Fibroblast of villous mesenchyme (primary cell): Measurements from ENCODE around the gene FLT1. TPM values are rescaled to one million over a fixed set of nuclear protein-coding genes. Genes with fewer than 3 reads are reported as not detected.

ENCODE experiments used
- DNase-seq: peaks from one replicate; pipeline ENCODE4 v3.0.0-alpha.2; 2010; ENCODE audit warnings: low read depth
- H3K4me3 ChIP-seq: 2 replicates; pipeline ENCODE4 v1.5.1; 2011; ENCODE audit warnings: low read depth, mild to moderate bottlenecking, low read length
- total RNA-seq: library from RNA; depleted of rRNA; stranded (reverse); fragments of >200 nt; gene quantifications from 2 replicates; pipeline ENCODE4 v1.2.3, GENCODE V29; 2012
- TF ChIP-seq, protein P1 (sequence below): IDR thresholded peaks from 2 replicates; pipeline ENCODE4 v1.5.1; 2012; ENCODE audit warnings: low read depth, mild to moderate bottlenecking, low read length; ENCODE audit not compliant: insufficient read depth

FLT1 gene
- total RNA-seq, 1 donor, result 12.1 TPM

DNA sequence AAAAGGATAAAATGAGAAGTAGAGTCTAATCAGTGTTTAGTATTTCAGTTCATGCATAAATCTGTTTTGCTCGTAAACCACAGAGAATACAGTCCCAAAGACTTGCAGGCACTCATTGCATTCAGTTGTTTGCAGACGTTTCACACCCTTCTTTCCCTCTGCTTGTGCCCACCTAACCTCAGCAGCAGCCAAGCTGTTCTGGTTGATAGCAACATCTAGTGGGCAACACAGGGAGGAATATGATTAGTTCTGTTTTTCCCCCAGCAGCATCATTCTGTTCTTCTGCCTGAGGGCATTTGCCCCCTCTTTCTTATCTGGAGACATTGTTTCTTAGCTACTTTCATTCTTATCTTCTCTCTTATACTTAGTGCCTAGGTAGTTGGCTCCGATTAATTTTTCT, 221.0 kb downstream of the FLT1 start:
- no peak overlapping the region for H3K4me3 ChIP-seq
- no peak for DNase-seq
- TF ChIP-seq, protein P1, sequence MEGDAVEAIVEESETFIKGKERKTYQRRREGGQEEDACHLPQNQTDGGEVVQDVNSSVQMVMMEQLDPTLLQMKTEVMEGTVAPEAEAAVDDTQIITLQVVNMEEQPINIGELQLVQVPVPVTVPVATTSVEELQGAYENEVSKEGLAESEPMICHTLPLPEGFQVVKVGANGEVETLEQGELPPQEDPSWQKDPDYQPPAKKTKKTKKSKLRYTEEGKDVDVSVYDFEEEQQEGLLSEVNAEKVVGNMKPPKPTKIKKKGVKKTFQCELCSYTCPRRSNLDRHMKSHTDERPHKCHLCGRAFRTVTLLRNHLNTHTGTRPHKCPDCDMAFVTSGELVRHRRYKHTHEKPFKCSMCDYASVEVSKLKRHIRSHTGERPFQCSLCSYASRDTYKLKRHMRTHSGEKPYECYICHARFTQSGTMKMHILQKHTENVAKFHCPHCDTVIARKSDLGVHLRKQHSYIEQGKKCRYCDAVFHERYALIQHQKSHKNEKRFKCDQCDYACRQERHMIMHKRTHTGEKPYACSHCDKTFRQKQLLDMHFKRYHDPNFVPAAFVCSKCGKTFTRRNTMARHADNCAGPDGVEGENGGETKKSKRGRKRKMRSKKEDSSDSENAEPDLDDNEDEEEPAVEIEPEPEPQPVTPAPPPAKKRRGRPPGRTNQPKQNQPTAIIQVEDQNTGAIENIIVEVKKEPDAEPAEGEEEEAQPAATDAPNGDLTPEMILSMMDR, result no peak

- no peak overlapping the region for H3K4me3 ChIP-seq
- DNase-seq, result no peak
- TF ChIP-seq, protein P1, result no peak
These were observed 223.7 kb downstream of the FLT1 start for GRCh38 chr13:28271056-28271840.

GRCh38 chr13:28268800-28269223, 226.1 kb downstream of the FLT1 start:
- TF ChIP-seq, protein P1, result no peak
- no peak for DNase-seq
- no peak overlapping the region for H3K4me3 ChIP-seq

GRCh38 chr13:28267497-28267896, 227.4 kb downstream of the FLT1 start:
- no peak for DNase-seq
- no peak overlapping the region for H3K4me3 ChIP-seq
- TF ChIP-seq, protein P1, result no peak

GRCh38 chr13:28258417-28258816, 236.5 kb downstream of the FLT1 start:
- TF ChIP-seq, protein P1, result no peak
- DNase-seq, result no peak
- no peak overlapping the region for H3K4me3 ChIP-seq

GRCh38 chr13:28257305-28257704, 237.6 kb downstream of the FLT1 start:
- H3K4me3 ChIP-seq, result no peak overlapping the region
- TF ChIP-seq, protein P1, result no peak
- DNase-seq, result no peak

DNA sequence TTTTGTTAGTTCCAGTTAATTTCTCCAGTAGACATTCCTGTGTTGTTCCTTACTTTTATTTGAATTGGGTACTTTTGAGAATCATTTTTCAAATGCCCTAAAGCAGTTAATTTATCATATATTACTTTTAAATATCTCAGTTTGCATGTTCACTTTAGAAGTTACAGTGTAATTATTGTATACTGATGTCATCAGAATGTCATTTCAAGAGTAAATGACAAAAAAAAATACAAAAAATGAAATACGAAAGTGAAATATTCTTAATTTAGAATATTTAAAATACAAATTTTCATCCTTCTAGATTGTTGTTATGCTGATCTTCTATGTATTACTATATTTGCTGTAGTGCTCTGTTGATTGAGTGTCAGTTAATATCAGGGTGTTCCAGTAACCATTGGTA, 242.4 kb downstream of the FLT1 start:
- no peak for DNase-seq
- H3K4me3 ChIP-seq, result no peak overlapping the region
- TF ChIP-seq, protein P1, result no peak
